Stromal cell of bone marrow (primary cell): ENCODE data around the gene RNASE7.

ENCODE experiments used
- DNase-seq: peaks from one replicate; pipeline ENCODE4 v3.0.0-alpha.2; 2012; ENCODE audit warnings: low read depth

The RNASE7 gene

GRCh38 chr14:21068521-21069387 lies 26.6 kb downstream of the RNASE7 start:
- no peak for DNase-seq

- no peak for DNase-seq
These were observed 27.4 kb downstream of the RNASE7 start for GRCh38 chr14:21069388-21070082.

DNA sequence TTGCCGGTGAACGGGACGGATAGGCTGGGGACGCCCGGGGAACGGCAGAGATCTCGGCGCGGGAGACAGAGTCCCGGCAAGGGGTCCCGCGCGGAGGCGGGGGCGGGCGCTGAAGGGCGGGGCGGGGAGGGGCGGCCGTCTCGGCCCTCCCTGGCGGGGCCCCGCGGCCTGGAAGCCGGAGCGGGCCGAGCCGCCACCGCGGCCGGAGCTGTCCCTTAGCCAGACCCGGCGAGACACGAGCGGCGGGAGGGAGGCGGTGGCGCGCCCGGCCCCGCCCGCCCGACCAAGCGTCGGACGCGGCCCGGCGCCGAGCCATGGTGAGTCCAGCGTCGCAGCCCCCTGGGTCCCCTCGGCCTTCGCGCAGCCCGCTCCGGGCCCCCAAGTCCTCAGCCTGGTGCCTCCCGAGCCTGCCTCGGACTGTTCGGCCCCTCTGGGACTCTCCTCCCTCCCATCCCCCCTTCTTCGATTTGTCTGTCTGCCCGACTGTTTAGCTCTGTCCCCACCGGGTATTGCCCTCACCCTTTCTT lies 28.0 kb downstream of the RNASE7 start, which contains the start of gene ARHGEF40:
TSS of gene ARHGEF40 (plus strand) at position 222 of the 527 bp plus-strand sequence. CDS start at position 315, 93 bp downstream.
- no peak for DNase-seq

DNA sequence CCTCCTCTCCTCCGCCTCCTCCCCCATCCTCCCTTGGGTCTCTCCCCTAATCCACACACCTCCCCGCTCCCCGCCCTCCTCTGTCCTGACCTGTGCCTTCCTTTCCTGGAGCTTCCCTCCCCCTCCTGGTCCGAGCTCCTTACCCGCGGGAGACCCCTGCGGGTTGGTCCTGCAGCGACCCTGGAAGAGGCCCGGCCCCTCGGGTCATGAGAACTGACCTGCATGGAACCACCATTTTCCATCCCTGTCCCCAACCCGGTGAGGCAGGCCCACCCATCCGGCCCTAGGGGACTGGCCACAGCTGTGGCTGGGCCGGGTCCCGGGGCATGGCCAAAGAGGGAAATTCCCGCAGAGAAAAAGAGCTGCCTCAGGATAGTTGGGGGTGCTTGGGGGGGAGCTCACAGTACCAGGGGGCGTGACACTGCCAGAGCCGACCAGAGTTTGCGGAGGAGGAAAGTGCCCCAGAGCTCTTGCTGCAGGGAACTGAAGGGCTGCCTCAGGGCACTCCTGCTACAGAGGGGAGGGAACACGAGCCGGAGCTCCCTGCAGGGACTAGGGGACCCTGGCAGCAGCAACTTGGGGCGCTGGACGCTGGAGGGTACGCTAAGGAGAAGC lies 28.6 kb downstream of the RNASE7 start:
- no peak for DNase-seq

- DNase-seq: peak; percentile 88
These were observed 29.3 kb downstream of the RNASE7 start for GRCh38 chr14:21071225-21072030.

DNA sequence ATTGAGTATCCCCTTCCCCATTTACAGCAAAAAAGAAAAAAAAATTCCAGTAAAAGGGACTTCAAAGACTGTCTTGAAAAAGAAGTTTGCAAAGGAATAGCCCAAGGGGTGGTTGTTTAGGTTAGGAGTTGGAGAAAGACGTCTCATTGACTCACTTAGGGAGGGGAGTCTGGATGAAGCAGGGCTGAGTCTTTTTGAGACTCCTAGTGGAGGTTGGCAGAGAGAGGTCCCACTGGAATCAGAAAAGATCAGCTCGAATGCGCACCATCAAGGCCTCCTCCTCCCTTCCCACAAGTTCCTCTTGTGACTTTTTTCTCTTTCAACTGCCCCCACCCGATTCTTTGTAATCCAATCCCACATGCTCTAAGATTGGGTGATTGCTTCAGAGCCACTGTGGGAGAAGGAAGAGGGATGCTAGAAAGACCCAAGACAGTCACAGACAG lies 29.9 kb downstream of the RNASE7 start:
- DNase-seq: peak; percentile 96

- DNase-seq: no peak
These were observed 30.7 kb downstream of the RNASE7 start for GRCh38 chr14:21072781-21073339.

DNA sequence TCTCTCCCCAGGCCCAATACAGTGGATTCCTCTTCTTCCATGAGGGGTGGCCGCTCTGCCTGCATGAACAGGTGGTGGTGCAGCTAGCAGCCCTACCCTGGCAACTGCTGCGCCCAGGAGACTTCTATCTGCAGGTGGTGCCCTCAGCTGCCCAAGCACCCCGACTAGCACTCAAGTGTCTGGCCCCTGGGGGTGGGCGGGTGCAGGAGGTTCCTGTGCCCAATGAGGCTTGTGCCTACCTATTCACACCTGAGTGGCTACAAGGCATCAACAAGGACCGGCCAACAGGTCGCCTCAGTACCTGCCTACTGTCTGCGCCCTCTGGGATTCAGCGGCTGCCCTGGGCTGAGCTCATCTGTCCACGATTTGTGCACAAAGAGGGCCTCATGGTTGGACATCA lies 31.8 kb downstream of the RNASE7 start:
- no peak for DNase-seq

DNA sequence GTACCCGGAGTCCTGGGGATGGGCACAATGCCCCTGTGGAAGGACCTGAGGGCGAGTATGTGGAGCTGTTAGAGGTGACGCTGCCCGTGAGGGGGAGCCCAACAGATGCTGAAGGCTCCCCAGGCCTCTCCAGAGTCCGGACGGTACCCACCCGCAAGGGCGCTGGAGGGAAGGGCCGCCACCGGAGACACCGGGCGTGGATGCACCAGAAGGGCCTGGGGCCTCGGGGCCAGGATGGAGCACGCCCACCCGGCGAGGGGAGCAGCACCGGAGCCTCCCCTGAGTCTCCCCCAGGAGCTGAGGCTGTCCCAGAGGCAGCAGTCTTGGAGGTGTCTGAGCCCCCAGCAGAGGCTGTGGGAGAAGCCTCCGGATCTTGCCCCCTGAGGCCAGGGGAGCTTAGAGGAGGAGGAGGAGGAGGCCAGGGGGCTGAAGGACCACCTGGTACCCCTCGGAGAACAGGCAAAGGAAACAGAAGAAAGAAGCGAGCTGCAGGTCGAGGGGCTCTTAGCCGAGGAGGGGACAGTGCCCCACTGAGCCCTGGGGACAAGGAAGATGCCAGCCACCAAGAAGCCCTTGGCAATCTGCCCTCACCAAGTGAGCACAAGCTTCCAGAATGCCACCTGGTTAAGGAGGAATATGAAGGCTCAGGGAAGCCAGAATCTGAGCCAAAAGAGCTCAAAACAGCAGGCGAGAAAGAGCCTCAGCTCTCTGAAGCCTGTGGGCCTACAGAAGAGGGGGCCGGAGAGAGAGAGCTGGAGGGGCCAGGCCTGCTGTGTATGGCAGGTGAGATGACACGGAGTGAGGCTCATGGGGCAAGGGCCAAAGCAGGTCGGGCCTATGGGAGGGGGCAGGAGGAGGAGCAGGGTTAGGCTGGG lies 32.5 kb downstream of the RNASE7 start:
- DNase-seq: no peak

DNA sequence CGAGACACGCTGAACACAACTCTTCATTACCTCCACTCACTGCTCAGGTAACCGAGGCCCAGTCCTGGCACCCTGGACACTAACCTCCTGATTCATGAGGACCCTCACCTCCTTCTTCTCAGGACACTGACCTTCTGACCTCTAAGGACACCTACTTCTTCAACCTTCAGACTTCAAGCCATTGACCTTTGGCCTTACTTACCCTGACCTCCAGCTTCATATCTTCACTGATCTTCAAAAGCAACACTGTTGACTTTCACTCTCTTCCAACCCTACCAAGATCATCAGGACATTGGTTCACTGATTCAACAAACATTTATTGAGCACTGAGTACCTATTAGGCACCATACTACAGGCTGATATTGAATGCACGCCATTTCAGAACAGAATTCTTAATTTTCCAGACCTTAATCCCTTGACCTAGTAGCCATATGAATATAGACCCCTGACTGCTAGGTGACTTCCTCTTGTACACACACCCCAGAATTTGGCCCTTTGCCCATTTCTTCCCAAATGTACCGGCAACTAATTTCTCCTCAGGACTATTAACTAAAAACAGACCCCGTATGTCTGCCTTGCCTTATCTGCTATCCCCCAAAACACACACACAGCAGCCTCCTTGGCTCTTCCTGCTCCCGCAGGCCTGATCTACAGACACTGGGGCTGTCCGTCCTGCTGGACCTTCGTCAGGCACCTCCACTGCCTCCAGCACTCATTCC lies 33.7 kb downstream of the RNASE7 start:
- no peak for DNase-seq

GRCh38 chr14:21077672-21078071 lies 35.5 kb downstream of the RNASE7 start:
- DNase-seq: no peak

DNA sequence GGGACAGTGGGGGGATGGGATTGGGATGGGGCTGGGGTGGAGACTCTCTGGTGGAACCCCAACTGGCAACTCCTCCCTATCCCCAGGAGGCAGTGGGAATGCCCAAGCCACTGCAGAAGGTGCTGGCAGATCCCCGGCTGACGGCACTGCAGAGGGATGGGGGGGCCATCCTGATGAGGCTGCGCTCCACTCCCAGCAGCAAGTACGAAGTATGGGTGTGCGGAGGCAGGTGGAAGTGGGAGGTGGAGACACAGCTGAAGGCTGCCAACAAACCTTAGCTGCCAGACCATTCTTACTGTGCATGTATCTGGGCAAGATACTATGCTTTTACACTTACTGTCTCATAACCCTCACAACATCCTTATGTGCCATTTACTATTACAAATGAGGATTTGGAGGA lies 36.1 kb downstream of the RNASE7 start:
- no peak for DNase-seq

DNA sequence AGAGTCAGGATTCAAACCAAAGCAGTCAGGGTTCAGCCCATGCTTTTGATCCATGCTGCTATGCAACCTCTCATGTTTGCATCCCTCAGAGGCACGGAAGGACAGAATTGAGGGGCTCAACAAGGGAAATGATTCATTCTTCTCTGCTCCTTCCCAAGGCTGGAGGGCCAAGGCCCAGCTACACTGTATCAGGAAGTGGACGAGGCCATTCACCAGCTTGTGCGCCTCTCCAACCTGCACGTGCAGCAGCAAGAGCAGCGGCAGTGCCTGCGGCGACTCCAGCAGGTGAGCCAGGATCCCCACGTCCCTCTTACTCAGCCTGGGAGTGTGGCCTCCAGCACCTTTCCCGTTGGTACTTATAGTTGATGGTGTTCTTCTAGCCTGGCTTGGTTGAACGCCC lies 36.6 kb downstream of the RNASE7 start:
- no peak for DNase-seq

DNA sequence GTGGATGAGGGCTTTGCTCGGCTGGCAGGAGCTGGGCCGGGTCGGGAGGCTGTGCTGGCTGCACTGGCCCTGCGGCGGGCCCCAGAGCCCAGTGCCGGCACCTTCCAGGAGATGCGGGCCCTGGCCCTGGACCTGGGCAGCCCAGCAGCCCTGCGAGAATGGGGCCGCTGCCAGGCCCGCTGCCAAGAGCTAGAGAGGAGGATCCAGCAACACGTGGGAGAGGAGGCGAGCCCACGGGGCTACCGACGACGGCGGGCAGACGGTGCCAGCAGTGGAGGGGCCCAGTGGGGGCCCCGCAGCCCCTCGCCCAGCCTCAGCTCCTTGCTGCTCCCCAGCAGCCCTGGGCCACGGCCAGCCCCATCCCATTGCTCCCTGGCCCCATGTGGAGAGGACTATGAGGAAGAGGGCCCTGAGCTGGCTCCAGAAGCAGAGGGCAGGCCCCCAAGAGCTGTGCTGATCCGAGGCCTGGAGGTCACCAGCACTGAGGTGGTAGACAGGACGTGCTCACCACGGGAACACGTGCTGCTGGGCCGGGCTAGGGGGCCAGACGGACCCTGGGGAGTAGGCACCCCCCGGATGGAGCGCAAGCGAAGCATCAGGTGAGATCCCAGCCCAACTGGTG lies 39.5 kb downstream of the RNASE7 start:
- no peak for DNase-seq

- no peak for DNase-seq
These were observed 41.6 kb downstream of the RNASE7 start for GRCh38 chr14:21083565-21084325.

GRCh38 chr14:21084396-21084795 lies 42.2 kb downstream of the RNASE7 start:
- no peak for DNase-seq

DNA sequence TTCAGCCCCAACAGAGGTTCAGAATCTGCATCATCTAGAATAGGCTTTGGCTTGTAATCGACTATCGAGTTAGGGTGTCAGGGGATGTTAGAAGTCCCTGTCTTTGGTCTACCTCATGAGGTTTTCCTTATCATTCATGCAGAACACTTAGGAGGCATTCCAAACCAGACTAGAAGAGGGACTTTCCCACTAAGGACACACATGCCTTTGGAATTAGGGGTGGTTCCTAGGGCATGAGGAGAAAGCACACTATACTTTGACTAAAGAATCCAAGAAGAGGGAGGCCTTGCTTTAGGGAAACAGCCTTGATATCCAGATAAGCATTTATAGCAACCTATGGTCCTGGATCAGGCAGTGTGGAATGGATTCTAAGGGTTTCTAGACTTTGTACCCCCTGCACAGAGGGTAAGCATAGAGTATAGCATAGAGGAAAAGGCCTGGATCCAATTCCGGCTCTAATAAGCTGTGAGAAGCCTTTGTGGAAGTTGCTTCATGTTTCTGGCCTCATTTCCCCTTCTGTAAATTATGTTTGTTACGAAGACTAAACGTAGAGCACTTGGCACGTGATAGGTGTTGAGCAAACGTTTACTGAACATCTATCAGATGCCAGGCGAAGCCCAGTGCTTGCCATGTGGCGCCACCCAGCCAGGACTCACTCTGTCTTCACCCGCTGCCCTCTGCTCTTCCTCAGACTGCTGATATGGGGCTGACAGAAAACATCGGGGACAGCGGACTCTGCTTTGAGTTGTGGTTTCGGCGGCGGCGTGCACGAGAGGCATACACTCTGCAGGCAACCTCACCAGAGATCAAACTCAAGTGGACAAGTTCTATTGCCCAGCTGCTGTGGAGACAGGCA lies 43.1 kb downstream of the RNASE7 start:
- DNase-seq: no peak

DNA sequence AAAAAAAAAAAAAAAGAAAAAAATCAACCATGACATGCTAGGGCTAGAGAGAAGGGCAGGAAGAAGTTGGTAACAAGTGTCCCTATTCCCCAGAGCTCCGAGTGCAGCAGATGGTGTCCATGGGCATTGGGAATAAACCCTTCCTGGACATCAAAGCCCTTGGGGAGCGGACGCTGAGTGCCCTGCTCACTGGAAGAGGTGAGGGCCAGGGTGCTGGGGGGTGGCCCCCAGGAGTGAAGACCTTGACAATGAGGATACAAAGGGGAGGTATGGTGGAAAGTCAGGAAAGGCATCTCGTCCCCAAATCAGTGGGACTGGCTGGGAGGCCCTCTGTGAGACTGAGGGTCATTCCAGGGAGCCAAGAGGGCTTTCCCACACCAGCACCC lies 44.7 kb downstream of the RNASE7 start:
- DNase-seq: no peak
